ENCODE measurements around the gene KRT72. TPM values are rescaled to one million over a fixed set of nuclear protein-coding genes. Genes with fewer than 3 reads are reported as not detected.

KRT72 gene
- not detected in 2 replicates for polyA plus RNA-seq (2013)

DNA sequence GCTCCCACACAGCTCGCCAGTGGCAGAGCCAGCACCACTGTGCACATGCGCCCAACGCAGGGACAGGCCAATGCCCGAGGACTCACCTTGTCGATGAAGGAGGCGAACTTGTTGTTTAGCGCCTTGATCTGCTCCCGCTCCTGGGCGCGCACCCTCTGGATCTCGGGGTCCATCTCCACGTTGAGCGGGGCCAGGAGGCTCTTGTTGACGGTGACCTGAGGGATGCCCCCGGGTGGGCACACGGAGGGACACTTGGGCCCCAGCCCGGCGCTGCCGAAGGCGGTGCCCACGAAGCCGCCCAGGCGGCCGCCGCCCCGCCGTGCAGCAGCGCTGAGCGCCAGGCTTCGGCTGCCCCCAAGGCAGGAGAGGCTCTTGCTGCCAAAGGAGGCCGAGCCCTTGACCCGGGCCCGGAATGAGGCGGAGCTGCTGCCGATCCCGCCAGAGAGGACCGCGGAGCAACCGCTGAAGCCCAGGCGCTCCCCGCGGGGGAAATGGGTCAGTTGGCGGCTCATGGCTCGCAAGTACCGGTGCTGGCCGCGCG, at the start of gene KRT72:
TSS of gene KRT72 (minus strand) at position 523 of the 541 bp plus-strand sequence. CDS start at position 512, 11 bp downstream.
- H3K36me3 ChIP-seq (ENCODE audit: control insufficient read depth in 1 of 2, insufficient read depth in 2 of 2, low read length in 2 of 2): no peaks in the 10 kb centered on the region
- no peak within 1 kb of the TSS for H3K14ac ChIP-seq (ENCODE audit: low read length)
- H4K8ac ChIP-seq (ENCODE audit: low read depth, low read length): no peak within 1 kb of the TSS
- H2BK12ac ChIP-seq (ENCODE audit: low read length): no peak within 1 kb of the TSS
- no peak within 1 kb of the TSS for H2AFZ ChIP-seq (ENCODE audit: insufficient read depth, low read length, poor library complexity)
- no peak within 1 kb of the TSS for H2BK5ac ChIP-seq (ENCODE audit: low read depth, low read length, poor library complexity)
- H2AK5ac ChIP-seq (ENCODE audit: low read length): no peak within 1 kb of the TSS
- no peak within 1 kb of the TSS for H3K27ac ChIP-seq (ENCODE audit: low read depth, low read length)
- no peak within 1 kb of the TSS for H4K12ac ChIP-seq (ENCODE audit: low read depth, low read length)
- H3K4me1 ChIP-seq (ENCODE audit: control insufficient read depth in 1 of 2, insufficient read depth in 2 of 2, low read length in 2 of 2): no peaks in the 10 kb centered on the region
- no peak within 1 kb of the TSS for H3K4me3 ChIP-seq (ENCODE audit: low read depth, low read length)
- WGBS (ENCODE audit: extremely low coverage, insufficient coverage, insufficient read length): no CpG with 5 or more reads among the region's 48 CpGs
- no peak within 1 kb of the TSS for H3K4me2 ChIP-seq (ENCODE audit: low read length)
- H2BK120ac ChIP-seq (ENCODE audit: insufficient read depth, low read length, poor library complexity): no peak within 1 kb of the TSS
- no peak within 1 kb of the TSS for H3K18ac ChIP-seq (ENCODE audit: low read length)
- H3K9ac ChIP-seq (ENCODE audit: low read length): no peak within 1 kb of the TSS
- H4K91ac ChIP-seq (ENCODE audit: low read depth, low read length): no peak within 1 kb of the TSS
- no peaks in the 10 kb centered on the region for H3K79me2 ChIP-seq (ENCODE audit: control insufficient read depth, insufficient read depth, low read length, poor library complexity)
- no peaks in the 10 kb centered on the region for H3K79me1 ChIP-seq (ENCODE audit: low read length)
- no peak for DNase-seq
- H3K27me3 ChIP-seq (ENCODE audit: insufficient read depth, low read length): no peaks in the 10 kb centered on the region
- no peak within 1 kb of the TSS for H3K4ac ChIP-seq (ENCODE audit: low read depth, low read length)
- H3K9me3 ChIP-seq (ENCODE audit: insufficient read depth, low read depth, low read length): peaks cover 5% of the 10 kb centered on the region
- no peak within 1 kb of the TSS for H3K23ac ChIP-seq (ENCODE audit: low read length)

DNA sequence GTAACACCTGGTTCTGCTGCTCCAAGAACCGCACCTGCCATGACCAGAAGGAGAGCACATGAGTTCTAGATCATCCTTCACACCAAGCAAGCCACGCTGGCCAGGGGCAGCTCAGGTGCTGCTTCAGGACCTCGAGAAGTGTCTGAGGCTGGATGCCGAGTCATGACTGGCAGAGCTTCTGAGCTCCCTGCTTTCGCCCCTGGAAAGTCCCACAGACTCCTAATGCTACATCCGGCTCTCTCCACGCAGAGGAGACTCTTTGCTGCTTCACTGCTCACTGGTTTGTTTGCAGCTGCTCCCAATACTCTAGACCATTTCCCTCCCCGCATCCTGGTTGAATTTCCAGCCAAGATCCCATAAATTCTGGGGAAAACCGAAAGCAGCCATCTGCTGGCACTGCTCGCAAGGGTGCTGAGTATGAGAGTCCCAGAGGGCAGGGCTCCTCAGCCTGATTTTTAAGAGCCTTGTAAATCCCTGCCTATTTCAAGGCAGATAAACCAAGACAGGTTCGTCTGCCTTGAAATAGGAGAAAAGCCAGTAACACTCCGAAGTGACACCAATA, 49.3 kb upstream of the KRT72 start:
- no peak overlapping the region for H4K91ac ChIP-seq (ENCODE audit: low read depth, low read length)
- H3K9ac ChIP-seq (ENCODE audit: low read length): no peak overlapping the region
- H3K79me1 ChIP-seq (ENCODE audit: low read length): no peaks in the 10 kb centered on the region
- H3K79me2 ChIP-seq (ENCODE audit: control insufficient read depth, insufficient read depth, low read length, poor library complexity): no peaks in the 10 kb centered on the region
- H3K4me1 ChIP-seq (ENCODE audit: control insufficient read depth in 1 of 2, insufficient read depth in 2 of 2, low read length in 2 of 2): peaks cover 2 to 5% of the 10 kb centered on the region in 2 experiments
- no peak overlapping the region for H2AK5ac ChIP-seq (ENCODE audit: low read length)
- no peak overlapping the region for H4K12ac ChIP-seq (ENCODE audit: low read depth, low read length)
- DNase-seq: peak in 1 of 2 donors; percentile 1
- H3K23ac ChIP-seq (ENCODE audit: low read length): no peak overlapping the region
- H4K8ac ChIP-seq (ENCODE audit: low read depth, low read length): no peak overlapping the region
- H3K18ac ChIP-seq (ENCODE audit: low read length): no peak overlapping the region
- no peak overlapping the region for H2BK5ac ChIP-seq (ENCODE audit: low read depth, low read length, poor library complexity)
- H2BK120ac ChIP-seq (ENCODE audit: insufficient read depth, low read length, poor library complexity): no peak overlapping the region
- H3K9me3 ChIP-seq (ENCODE audit: insufficient read depth, low read depth, low read length): peaks cover 2% of the 10 kb centered on the region
- no peak overlapping the region for H3K4me3 ChIP-seq (ENCODE audit: low read depth, low read length)
- no peak overlapping the region for H3K4me2 ChIP-seq (ENCODE audit: low read length)
- no CpG with 5 or more reads among the region's 12 CpGs for WGBS (ENCODE audit: extremely low coverage, insufficient coverage, insufficient read length)
- H2BK12ac ChIP-seq (ENCODE audit: low read length): no peak overlapping the region
- H3K27ac ChIP-seq (ENCODE audit: low read depth, low read length): no peak overlapping the region
- H3K36me3 ChIP-seq (ENCODE audit: control insufficient read depth in 1 of 2, insufficient read depth in 2 of 2, low read length in 2 of 2): no peaks in the 10 kb centered on the region
- no peak overlapping the region for H3K4ac ChIP-seq (ENCODE audit: low read depth, low read length)
- no peaks in the 10 kb centered on the region for H3K27me3 ChIP-seq (ENCODE audit: insufficient read depth, low read length)
- no peak overlapping the region for H3K14ac ChIP-seq (ENCODE audit: low read length)
- H2AFZ ChIP-seq (ENCODE audit: insufficient read depth, low read length, poor library complexity): no peak overlapping the region

DNA sequence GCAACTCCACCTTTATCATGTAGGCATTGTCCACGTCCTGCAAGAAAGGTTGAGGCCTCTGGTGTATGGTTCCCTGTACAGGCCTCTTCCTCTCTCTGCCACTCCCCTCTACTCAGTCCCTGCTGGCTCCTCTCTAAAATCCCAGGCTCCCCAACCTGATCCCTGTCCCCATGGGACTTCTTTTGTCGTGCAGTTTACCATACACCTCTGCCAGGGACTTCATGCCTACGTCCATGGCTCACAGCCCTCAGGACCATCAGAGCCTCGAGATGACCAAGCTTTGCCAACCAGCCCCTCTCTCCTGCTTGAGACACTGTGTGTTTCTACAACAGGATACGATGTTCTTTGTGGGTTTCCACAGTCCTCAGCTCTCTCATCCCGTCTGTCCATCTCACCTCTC, 47.8 kb upstream of the KRT72 start:
- H3K79me2 ChIP-seq (ENCODE audit: control insufficient read depth, insufficient read depth, low read length, poor library complexity): no peaks in the 10 kb centered on the region
- no peak overlapping the region for H2BK120ac ChIP-seq (ENCODE audit: insufficient read depth, low read length, poor library complexity)
- H3K9me3 ChIP-seq (ENCODE audit: insufficient read depth, low read depth, low read length): peaks cover 2% of the 10 kb centered on the region
- H3K4me1 ChIP-seq (ENCODE audit: control insufficient read depth in 1 of 2, insufficient read depth in 2 of 2, low read length in 2 of 2): no peaks in the 10 kb centered on the region
- no peak overlapping the region for H4K8ac ChIP-seq (ENCODE audit: low read depth, low read length)
- H2BK5ac ChIP-seq (ENCODE audit: low read depth, low read length, poor library complexity): no peak overlapping the region
- no peak overlapping the region for H2BK12ac ChIP-seq (ENCODE audit: low read length)
- no peak overlapping the region for H3K23ac ChIP-seq (ENCODE audit: low read length)
- no peak overlapping the region for H3K14ac ChIP-seq (ENCODE audit: low read length)
- no peak overlapping the region for H3K4me2 ChIP-seq (ENCODE audit: low read length)
- H3K4me3 ChIP-seq (ENCODE audit: low read depth, low read length): no peak overlapping the region
- WGBS (ENCODE audit: extremely low coverage, insufficient coverage, insufficient read length): no CpG with 5 or more reads among the region's 6 CpGs
- H2AFZ ChIP-seq (ENCODE audit: insufficient read depth, low read length, poor library complexity): no peak overlapping the region
- no peak overlapping the region for H4K91ac ChIP-seq (ENCODE audit: low read depth, low read length)
- no peak overlapping the region for H3K27ac ChIP-seq (ENCODE audit: low read depth, low read length)
- H4K12ac ChIP-seq (ENCODE audit: low read depth, low read length): no peak overlapping the region
- no peak for DNase-seq
- H3K79me1 ChIP-seq (ENCODE audit: low read length): no peaks in the 10 kb centered on the region
- H3K9ac ChIP-seq (ENCODE audit: low read length): no peak overlapping the region
- H3K27me3 ChIP-seq (ENCODE audit: insufficient read depth, low read length): no peaks in the 10 kb centered on the region
- H2AK5ac ChIP-seq (ENCODE audit: low read length): no peak overlapping the region
- no peak overlapping the region for H3K4ac ChIP-seq (ENCODE audit: low read depth, low read length)
- H3K18ac ChIP-seq (ENCODE audit: low read length): no peak overlapping the region
- no peaks in the 10 kb centered on the region for H3K36me3 ChIP-seq (ENCODE audit: control insufficient read depth in 1 of 2, insufficient read depth in 2 of 2, low read length in 2 of 2)

DNA sequence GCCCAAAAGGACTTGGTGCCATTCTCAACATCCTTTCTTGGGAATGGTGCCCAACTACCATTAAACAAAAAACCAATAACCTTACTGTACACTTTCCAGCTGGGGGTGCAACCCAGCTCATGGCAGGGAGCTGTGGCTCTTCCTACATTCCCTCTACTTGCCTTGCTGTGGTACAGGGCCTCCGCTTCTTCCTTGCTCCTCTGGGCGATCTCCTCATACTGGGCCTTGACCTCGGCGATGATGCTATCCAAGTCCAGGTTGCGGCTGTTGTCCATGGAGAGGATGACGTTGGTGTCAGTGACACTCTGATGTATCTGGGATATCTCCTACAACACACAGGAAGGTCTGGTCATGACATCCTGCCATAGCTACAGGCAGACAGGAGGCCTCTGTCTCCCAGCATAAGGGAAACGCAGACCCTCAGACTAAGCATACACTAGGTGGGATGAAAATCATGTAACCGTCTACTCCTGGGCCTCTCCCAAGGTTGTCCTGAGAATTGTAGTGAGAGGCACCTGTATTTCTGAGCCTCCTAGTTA, 46.8 kb upstream of the KRT72 start:
- H3K18ac ChIP-seq (ENCODE audit: low read length): no peak overlapping the region
- H3K4me1 ChIP-seq (ENCODE audit: control insufficient read depth in 1 of 2, insufficient read depth in 2 of 2, low read length in 2 of 2): no peaks in the 10 kb centered on the region
- H3K27ac ChIP-seq (ENCODE audit: low read depth, low read length): no peak overlapping the region
- H3K9ac ChIP-seq (ENCODE audit: low read length): no peak overlapping the region
- no peak overlapping the region for H2AFZ ChIP-seq (ENCODE audit: insufficient read depth, low read length, poor library complexity)
- no peak overlapping the region for H4K91ac ChIP-seq (ENCODE audit: low read depth, low read length)
- H2BK5ac ChIP-seq (ENCODE audit: low read depth, low read length, poor library complexity): no peak overlapping the region
- H3K27me3 ChIP-seq (ENCODE audit: insufficient read depth, low read length): no peaks in the 10 kb centered on the region
- no peaks in the 10 kb centered on the region for H3K36me3 ChIP-seq (ENCODE audit: control insufficient read depth in 1 of 2, insufficient read depth in 2 of 2, low read length in 2 of 2)
- no peak overlapping the region for H2BK120ac ChIP-seq (ENCODE audit: insufficient read depth, low read length, poor library complexity)
- H4K8ac ChIP-seq (ENCODE audit: low read depth, low read length): no peak overlapping the region
- H3K23ac ChIP-seq (ENCODE audit: low read length): no peak overlapping the region
- peaks cover 2% of the 10 kb centered on the region for H3K9me3 ChIP-seq (ENCODE audit: insufficient read depth, low read depth, low read length)
- no peak overlapping the region for H2BK12ac ChIP-seq (ENCODE audit: low read length)
- H2AK5ac ChIP-seq (ENCODE audit: low read length): no peak overlapping the region
- H3K14ac ChIP-seq (ENCODE audit: low read length): no peak overlapping the region
- no peak overlapping the region for H4K12ac ChIP-seq (ENCODE audit: low read depth, low read length)
- no peak overlapping the region for H3K4ac ChIP-seq (ENCODE audit: low read depth, low read length)
- no peaks in the 10 kb centered on the region for H3K79me1 ChIP-seq (ENCODE audit: low read length)
- no CpG with 5 or more reads among the region's 8 CpGs for WGBS (ENCODE audit: extremely low coverage, insufficient coverage, insufficient read length)
- no peak for DNase-seq
- no peak overlapping the region for H3K4me2 ChIP-seq (ENCODE audit: low read length)
- no peaks in the 10 kb centered on the region for H3K79me2 ChIP-seq (ENCODE audit: control insufficient read depth, insufficient read depth, low read length, poor library complexity)
- no peak overlapping the region for H3K4me3 ChIP-seq (ENCODE audit: low read depth, low read length)
